ENCODE data around the gene UBIAD1. TPM values are rescaled to one million over a fixed set of nuclear protein-coding genes. Genes with fewer than 3 reads are reported as not detected.

Gene UBIAD1
- polyA plus RNA-seq, 1 donor from 2014 or later = 14.5 TPM

GRCh38 chr1:11334821-11335220 is 61.8 kb downstream of the UBIAD1 start:
- TF ChIP-seq TAF1 (IDR thresholded peaks at IDR 0.05; ENCODE audit: low read depth) (no peak), MXI1 (conservative IDR thresholded peaks at IDR 0.05; ENCODE audit: poor library complexity, severe bottlenecking) (no peak), EZH2 (IDR thresholded peaks at IDR 0.05; ENCODE audit: borderline replicate concordance, insufficient read depth, low read length, poor library complexity, severe bottlenecking) (no peak), RAD21 (conservative IDR thresholded peaks at IDR 0.05) (no peak), SMC3 (conservative IDR thresholded peaks at IDR 0.05; ENCODE audit: poor library complexity) (no peak), POLR2AphosphoS5 (IDR thresholded peaks at IDR 0.05) (no peak), EP300 (conservative IDR thresholded peaks at IDR 0.05; ENCODE audit: poor library complexity, severe bottlenecking) (no peak)
- TF ChIP-seq, protein P1, sequence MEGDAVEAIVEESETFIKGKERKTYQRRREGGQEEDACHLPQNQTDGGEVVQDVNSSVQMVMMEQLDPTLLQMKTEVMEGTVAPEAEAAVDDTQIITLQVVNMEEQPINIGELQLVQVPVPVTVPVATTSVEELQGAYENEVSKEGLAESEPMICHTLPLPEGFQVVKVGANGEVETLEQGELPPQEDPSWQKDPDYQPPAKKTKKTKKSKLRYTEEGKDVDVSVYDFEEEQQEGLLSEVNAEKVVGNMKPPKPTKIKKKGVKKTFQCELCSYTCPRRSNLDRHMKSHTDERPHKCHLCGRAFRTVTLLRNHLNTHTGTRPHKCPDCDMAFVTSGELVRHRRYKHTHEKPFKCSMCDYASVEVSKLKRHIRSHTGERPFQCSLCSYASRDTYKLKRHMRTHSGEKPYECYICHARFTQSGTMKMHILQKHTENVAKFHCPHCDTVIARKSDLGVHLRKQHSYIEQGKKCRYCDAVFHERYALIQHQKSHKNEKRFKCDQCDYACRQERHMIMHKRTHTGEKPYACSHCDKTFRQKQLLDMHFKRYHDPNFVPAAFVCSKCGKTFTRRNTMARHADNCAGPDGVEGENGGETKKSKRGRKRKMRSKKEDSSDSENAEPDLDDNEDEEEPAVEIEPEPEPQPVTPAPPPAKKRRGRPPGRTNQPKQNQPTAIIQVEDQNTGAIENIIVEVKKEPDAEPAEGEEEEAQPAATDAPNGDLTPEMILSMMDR (IDR thresholded peaks at IDR 0.05; ENCODE audit: poor library complexity, severe bottlenecking) = no peak
- TF ChIP-seq, protein P2, sequence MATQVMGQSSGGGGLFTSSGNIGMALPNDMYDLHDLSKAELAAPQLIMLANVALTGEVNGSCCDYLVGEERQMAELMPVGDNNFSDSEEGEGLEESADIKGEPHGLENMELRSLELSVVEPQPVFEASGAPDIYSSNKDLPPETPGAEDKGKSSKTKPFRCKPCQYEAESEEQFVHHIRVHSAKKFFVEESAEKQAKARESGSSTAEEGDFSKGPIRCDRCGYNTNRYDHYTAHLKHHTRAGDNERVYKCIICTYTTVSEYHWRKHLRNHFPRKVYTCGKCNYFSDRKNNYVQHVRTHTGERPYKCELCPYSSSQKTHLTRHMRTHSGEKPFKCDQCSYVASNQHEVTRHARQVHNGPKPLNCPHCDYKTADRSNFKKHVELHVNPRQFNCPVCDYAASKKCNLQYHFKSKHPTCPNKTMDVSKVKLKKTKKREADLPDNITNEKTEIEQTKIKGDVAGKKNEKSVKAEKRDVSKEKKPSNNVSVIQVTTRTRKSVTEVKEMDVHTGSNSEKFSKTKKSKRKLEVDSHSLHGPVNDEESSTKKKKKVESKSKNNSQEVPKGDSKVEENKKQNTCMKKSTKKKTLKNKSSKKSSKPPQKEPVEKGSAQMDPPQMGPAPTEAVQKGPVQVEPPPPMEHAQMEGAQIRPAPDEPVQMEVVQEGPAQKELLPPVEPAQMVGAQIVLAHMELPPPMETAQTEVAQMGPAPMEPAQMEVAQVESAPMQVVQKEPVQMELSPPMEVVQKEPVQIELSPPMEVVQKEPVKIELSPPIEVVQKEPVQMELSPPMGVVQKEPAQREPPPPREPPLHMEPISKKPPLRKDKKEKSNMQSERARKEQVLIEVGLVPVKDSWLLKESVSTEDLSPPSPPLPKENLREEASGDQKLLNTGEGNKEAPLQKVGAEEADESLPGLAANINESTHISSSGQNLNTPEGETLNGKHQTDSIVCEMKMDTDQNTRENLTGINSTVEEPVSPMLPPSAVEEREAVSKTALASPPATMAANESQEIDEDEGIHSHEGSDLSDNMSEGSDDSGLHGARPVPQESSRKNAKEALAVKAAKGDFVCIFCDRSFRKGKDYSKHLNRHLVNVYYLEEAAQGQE (IDR thresholded peaks at IDR 0.05; ENCODE audit: borderline replicate concordance) = no peak
- H3K36me3 ChIP-seq (ENCODE audit: insufficient read depth, low read length) = no peaks in the 10 kb centered on the region
- no peaks in the 10 kb centered on the region for H3K27me3 ChIP-seq (ENCODE audit: insufficient read depth, low read depth, low read length)
- H3K27ac ChIP-seq (ENCODE audit: low read length) = no peak overlapping the region
- no peak overlapping the region for H3K4me2 ChIP-seq (ENCODE audit: low read length)
- H3F3A ChIP-seq (ENCODE audit: insufficient read depth, low read length, poor library complexity, severe bottlenecking) = no peaks in the 10 kb centered on the region
- no peaks in the 10 kb centered on the region for H3K9me2 ChIP-seq (ENCODE audit: insufficient read depth, low read length)
- H3K4me3 ChIP-seq (ENCODE audit: low read length) = no peak overlapping the region
- H4K20me1 ChIP-seq (ENCODE audit: insufficient read depth) = no peaks in the 10 kb centered on the region
- no peaks in the 10 kb centered on the region for H3K79me2 ChIP-seq (replicated peaks; ENCODE audit: insufficient read depth, low read length)
- no peak overlapping the region for H3K9ac ChIP-seq (ENCODE audit: low read length)
- no peak overlapping the region for H2AFZ ChIP-seq (ENCODE audit: low read depth, low read length)
- no peaks in the 10 kb centered on the region for H3K9me3 ChIP-seq (ENCODE audit: low read length)

DNA sequence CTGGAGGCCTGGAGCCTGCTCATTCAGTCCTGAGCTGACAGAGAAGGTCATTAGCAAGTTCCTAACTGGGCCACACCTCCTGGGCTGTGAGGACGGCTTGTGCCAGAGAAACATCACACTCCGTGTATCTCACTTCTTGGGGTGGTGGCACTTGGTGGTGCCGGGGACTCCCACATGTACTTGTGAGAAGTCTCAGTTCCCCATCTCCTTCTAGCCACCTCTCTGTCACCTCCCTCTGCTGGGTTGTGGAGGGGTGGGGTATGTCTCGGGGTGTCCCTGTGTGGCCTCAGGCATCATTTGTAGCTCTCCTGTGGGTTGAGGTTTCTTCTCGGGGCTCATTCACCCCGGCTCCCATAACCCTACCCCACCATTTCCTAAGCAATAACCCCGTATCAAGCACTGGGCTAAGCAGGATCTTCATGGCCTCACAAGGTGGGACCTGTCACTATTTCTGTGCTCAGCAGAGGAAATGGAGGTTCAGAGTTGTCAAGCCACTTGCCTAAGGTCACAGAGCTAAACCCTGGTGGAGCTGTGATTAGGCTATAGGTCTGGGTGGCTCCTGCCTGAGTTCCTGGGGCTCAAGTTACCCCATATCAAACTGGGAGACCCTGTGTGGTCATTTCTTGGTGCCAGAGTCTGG is 62.5 kb downstream of the UBIAD1 start:
- Histone ChIP-seq H3K9me3 (ENCODE audit: low read length) (no peaks in the 10 kb centered on the region), H3K9ac (ENCODE audit: low read length) (no peak overlapping the region), H4K20me1 (ENCODE audit: insufficient read depth) (no peaks in the 10 kb centered on the region), H3K27me3 (ENCODE audit: insufficient read depth, low read depth, low read length) (no peaks in the 10 kb centered on the region), H3K4me3 (ENCODE audit: low read length) (no peak overlapping the region), H3K79me2 (replicated peaks; ENCODE audit: insufficient read depth, low read length) (no peaks in the 10 kb centered on the region), H3K36me3 (ENCODE audit: insufficient read depth, low read length) (no peaks in the 10 kb centered on the region), H3K27ac (ENCODE audit: low read length) (no peak overlapping the region), H3F3A (ENCODE audit: insufficient read depth, low read length, poor library complexity, severe bottlenecking) (no peaks in the 10 kb centered on the region), H3K4me2 (ENCODE audit: low read length) (no peak overlapping the region), H2AFZ (ENCODE audit: low read depth, low read length) (no peak overlapping the region), H3K9me2 (ENCODE audit: insufficient read depth, low read length) (no peaks in the 10 kb centered on the region)
- no peak for TF ChIP-seq MXI1 (conservative IDR thresholded peaks at IDR 0.05; ENCODE audit: poor library complexity, severe bottlenecking)
- no peak for TF ChIP-seq TAF1 (IDR thresholded peaks at IDR 0.05; ENCODE audit: low read depth)
- TF ChIP-seq EP300 (conservative IDR thresholded peaks at IDR 0.05; ENCODE audit: poor library complexity, severe bottlenecking) = no peak
- TF ChIP-seq, protein P2 (IDR thresholded peaks at IDR 0.05; ENCODE audit: borderline replicate concordance) = no peak
- no peak for TF ChIP-seq SMC3 (conservative IDR thresholded peaks at IDR 0.05; ENCODE audit: poor library complexity)
- TF ChIP-seq EZH2 (IDR thresholded peaks at IDR 0.05; ENCODE audit: borderline replicate concordance, insufficient read depth, low read length, poor library complexity, severe bottlenecking) = no peak
- TF ChIP-seq, protein P1 (IDR thresholded peaks at IDR 0.05; ENCODE audit: poor library complexity, severe bottlenecking) = no peak
- no peak for TF ChIP-seq POLR2AphosphoS5 (IDR thresholded peaks at IDR 0.05)
- no peak for TF ChIP-seq RAD21 (conservative IDR thresholded peaks at IDR 0.05)

Measured in neural cell (in vitro differentiated cells).